MG63 (cell line): Measurements from ENCODE around the gene OR51I1. TPM values are rescaled to one million over a fixed set of nuclear protein-coding genes. Genes with fewer than 3 reads are reported as not detected.

ENCODE experiments used
- DNase-seq: peaks from one replicate; pipeline ENCODE4 v3.0.0-alpha.2; 2020
- H3K27me3 ChIP-seq: fragments of 250-450 bp; sonication (Bioruptor Pico); 2 replicates; pipeline ENCODE4 v1.5.1; 2020; ENCODE audit warnings: mild to moderate bottlenecking, moderate library complexity
- H3K36me3 ChIP-seq: fragments of 250-450 bp; sonication (Bioruptor Pico); 2 replicates; pipeline ENCODE4 v1.5.1; 2020; ENCODE audit warnings: mild to moderate bottlenecking, moderate library complexity
- H3K4me3 ChIP-seq: fragments of 250-450 bp; sonication (Bioruptor Pico); 2 replicates; pipeline ENCODE4 v1.5.1; 2020; ENCODE audit warnings: mild to moderate bottlenecking, moderate library complexity
- H3K9me3 ChIP-seq: fragments of 250-450 bp; sonication (Bioruptor Pico); 2 replicates; pipeline ENCODE4 v1.5.1; 2020; ENCODE audit warnings: mild to moderate bottlenecking, moderate library complexity
- total RNA-seq: library from RNA; depleted of rRNA; stranded (reverse); fragments of >200 nt; shearing (Covaris generic); gene quantifications from 2 replicates; pipeline ENCODE4 v1.2.3, GENCODE V29; 2014; ENCODE audit warnings: low replicate concordance; rRNA removed

The OR51I1 gene
- not detected in 2 replicates for total RNA-seq

DNA sequence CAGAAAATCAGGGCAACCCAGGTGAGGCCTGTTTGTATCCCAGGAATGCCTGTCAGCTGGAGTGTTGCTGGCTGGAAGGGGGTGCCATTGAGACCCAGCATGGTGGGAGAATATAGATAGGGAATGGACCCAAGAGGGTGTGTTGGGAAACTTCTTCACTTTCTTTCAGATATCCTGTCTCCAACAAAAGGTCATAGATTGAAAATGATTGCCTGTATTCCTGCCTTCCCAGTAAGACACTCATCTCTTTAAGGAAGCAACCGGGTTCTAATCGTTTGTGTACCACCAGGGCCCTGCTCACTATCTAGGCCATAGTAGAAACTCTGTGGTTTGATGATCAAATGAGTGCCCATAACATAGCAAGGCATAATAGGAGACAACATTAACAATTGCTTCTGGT lies at the start of gene OR51I1:
Gene OR51I1, minus strand, starts transcription at position 101 of the 400 bp plus-strand sequence. Its CDS starts 0 bp downstream, at position 101.
- no peak within 1 kb of the TSS for H3K4me3 ChIP-seq
- no peak for DNase-seq
- no peaks in the 10 kb centered on the region for H3K9me3 ChIP-seq
- peaks cover 3% of the 10 kb centered on the region; the same call in 1 of the 2 replicates for H3K27me3 ChIP-seq
- no peaks in the 10 kb centered on the region for H3K36me3 ChIP-seq

- no peaks in the 10 kb centered on the region for H3K9me3 ChIP-seq
- H3K27me3 ChIP-seq = no peaks in the 10 kb centered on the region
- H3K4me3 ChIP-seq = no peak overlapping the region
- no peaks in the 10 kb centered on the region for H3K36me3 ChIP-seq
- no peak for DNase-seq
Observed at GRCh38 chr11:5489576-5490357, 48.5 kb upstream of the OR51I1 start.

- Histone ChIP-seq H3K4me3 (no peak overlapping the region), H3K27me3 (no peaks in the 10 kb centered on the region), H3K9me3 (no peaks in the 10 kb centered on the region), H3K36me3 (no peaks in the 10 kb centered on the region)
- no peak for DNase-seq
Observed at GRCh38 chr11:5488798-5489399, 47.6 kb upstream of the OR51I1 start.

- no peak within 1 kb of the TSS for H3K4me3 ChIP-seq
- H3K9me3 ChIP-seq = no peaks in the 10 kb centered on the region
- H3K27me3 ChIP-seq = no peaks in the 10 kb centered on the region
- no peak for DNase-seq
- no peaks in the 10 kb centered on the region for H3K36me3 ChIP-seq
Observed at GRCh38 chr11:5488385-5488784, 47.1 kb upstream of the OR51I1 start, which contains the start of gene OR52D1. TSS of gene OR52D1 (plus strand) at chr11:5488685. CDS start at chr11:5488707, 22 bp downstream.

DNA sequence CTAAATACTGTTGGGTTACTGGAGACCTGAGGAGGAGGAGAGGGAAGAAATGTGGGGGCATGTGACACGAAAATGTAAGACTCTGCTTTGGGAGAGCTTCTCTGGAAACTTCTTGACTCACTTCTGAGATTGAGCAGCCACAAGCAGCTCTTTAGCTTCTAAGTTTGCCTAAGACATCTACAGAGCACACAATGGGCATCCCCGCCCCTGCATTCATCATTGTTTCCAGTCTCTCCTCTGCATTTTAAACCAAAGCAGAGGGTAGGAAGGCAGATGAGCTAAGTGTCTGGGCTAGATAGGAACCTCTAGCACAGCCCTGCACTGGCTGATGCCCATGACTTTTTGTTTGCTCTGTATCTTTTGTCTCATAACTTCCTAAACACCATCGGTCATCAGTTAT lies 45.1 kb upstream of the OR51I1 start:
- no peak for DNase-seq
- H3K9me3 ChIP-seq = no peaks in the 10 kb centered on the region
- H3K27me3 ChIP-seq = no peaks in the 10 kb centered on the region
- no peaks in the 10 kb centered on the region for H3K36me3 ChIP-seq
- no peak overlapping the region for H3K4me3 ChIP-seq

- no peak overlapping the region for H3K4me3 ChIP-seq
- no peaks in the 10 kb centered on the region for H3K36me3 ChIP-seq
Observed at GRCh38 chr11:5486003-5486402, 44.7 kb upstream of the OR51I1 start.

GRCh38 chr11:5476186-5476819 lies 35.0 kb upstream of the OR51I1 start:
- peaks cover 11% of the 10 kb centered on the region for H3K27me3 ChIP-seq
- DNase-seq = peak; percentile 5
- H3K36me3 ChIP-seq = no peaks in the 10 kb centered on the region
- no peaks in the 10 kb centered on the region for H3K9me3 ChIP-seq
- no peak overlapping the region for H3K4me3 ChIP-seq

More at GRCh38 chr11:5486003-5486402, 44.7 kb upstream of the OR51I1 start:
- H3K27me3 ChIP-seq = no peaks in the 10 kb centered on the region
- DNase-seq = no peak
- H3K9me3 ChIP-seq = no peaks in the 10 kb centered on the region

DNA sequence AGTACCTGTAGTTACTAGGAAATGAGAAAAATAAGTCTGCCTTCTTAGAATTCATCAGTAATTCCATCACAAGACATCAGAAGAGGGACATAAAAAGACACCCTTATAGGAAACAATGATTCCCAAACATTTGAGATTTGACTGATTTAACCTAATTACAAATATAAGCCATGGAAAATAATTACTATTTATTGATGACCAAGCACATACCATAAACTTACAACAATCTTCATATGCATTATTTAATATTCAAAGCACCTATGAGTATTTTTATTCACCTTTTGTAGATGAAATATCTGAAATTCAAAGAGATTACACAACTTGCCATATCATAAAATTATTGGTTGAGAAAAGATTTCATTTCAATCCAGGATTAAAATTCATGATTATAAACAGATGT lies 32.6 kb upstream of the OR51I1 start:
- peaks cover 11% of the 10 kb centered on the region for H3K27me3 ChIP-seq
- no peaks in the 10 kb centered on the region for H3K9me3 ChIP-seq
- H3K4me3 ChIP-seq = no peak overlapping the region
- no peak for DNase-seq
- no peaks in the 10 kb centered on the region for H3K36me3 ChIP-seq

GRCh38 chr11:5467527-5467926 lies 26.2 kb upstream of the OR51I1 start:
- DNase-seq = no peak
- H3K27me3 ChIP-seq = peaks cover 1% of the 10 kb centered on the region; the same call in 1 of the 2 replicates
- no peaks in the 10 kb centered on the region for H3K9me3 ChIP-seq
- H3K36me3 ChIP-seq = no peaks in the 10 kb centered on the region
- no peak overlapping the region for H3K4me3 ChIP-seq

DNA sequence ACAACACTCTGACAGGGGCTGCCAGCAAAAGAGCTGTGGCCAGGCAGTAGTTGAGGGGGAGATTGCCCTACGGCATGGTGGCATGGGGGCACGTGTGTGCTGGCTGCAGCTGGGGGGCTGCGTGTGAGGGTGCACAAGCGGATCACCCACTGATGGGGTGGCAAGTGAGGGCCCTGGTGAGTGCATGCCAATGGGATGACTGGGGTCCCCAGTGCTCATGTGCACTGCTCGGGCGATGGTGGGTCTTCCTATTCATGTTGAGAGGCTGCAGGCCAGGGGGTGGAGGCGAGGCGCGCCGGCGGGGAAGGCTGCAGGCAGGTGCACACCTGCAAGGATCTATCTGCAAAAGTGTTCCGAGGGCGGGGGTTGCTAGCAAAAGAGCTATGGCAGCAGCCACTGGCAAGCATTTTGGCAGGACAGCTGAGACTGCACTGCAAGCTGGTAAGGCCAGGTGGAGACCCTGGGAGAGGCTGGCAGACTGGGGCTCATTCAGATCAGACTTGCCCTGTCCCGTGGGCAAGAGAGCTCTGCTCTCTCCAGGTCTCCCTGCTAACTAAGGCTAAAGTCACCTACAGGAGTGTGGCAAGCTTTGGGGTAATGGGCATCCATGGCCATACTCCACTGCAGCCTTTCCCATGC lies 19.8 kb upstream of the OR51I1 start:
- no peaks in the 10 kb centered on the region for H3K9me3 ChIP-seq
- no peak overlapping the region for H3K4me3 ChIP-seq
- H3K36me3 ChIP-seq = no peaks in the 10 kb centered on the region
- no peaks in the 10 kb centered on the region for H3K27me3 ChIP-seq
- no peak for DNase-seq

DNA sequence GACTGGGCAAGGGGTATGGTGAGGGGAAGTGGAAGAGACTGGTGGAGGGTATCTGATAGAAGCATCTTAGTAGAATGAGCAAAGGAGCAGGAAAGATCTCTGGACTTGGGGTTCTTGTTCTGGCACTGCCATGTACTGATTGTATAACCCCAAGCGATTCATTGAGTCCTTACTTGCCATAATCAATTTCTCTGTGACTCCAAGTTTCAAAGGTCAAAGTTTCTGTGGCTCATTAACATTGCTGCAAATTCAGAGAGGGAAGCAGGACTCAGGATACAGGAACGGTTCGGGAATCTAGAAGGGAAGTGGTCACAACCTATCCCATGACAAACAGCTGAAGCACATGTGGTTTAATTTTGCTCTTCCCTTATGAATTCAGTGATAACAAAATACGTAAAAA lies 8.1 kb upstream of the OR51I1 start:
- no peaks in the 10 kb centered on the region for H3K9me3 ChIP-seq
- no peaks in the 10 kb centered on the region for H3K27me3 ChIP-seq
- H3K36me3 ChIP-seq = no peaks in the 10 kb centered on the region
- no peak overlapping the region for H3K4me3 ChIP-seq
- DNase-seq = no peak

DNA sequence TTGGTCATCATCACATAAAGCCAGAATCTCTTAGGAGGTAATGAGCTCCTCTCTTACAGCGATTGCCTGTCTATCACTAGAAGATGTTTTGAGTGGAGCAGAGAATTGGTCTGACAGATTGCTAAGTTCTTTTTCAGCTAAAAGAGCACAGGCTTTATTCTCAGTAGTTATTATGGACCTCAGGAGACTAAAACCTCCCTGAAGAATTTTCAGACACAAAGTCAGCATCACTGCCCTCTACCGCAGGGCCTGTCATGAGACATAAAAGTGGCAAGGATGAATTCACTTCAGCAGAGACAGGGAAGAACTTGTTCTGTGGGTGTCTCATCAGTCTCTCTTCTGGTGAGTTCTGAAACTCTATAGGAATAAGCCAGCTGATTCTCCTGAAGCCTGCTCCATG lies 7.7 kb upstream of the OR51I1 start, which contains the start of gene OR51I2:
Gene OR51I2, plus strand, starts transcription at position 301 of the 400 bp plus-strand sequence. CDS start 4,166 bp downstream, outside the sequence.
- Histone ChIP-seq H3K36me3 (no peaks in the 10 kb centered on the region), H3K9me3 (no peaks in the 10 kb centered on the region), H3K4me3 (no peak within 1 kb of the TSS), H3K27me3 (no peaks in the 10 kb centered on the region)
- no peak for DNase-seq

- Histone ChIP-seq H3K27me3 (peaks cover 3% of the 10 kb centered on the region; the same call in 1 of the 2 replicates), H3K4me3 (no peak overlapping the region), H3K36me3 (no peaks in the 10 kb centered on the region), H3K9me3 (no peaks in the 10 kb centered on the region)
- no peak for DNase-seq
Observed at GRCh38 chr11:5443835-5444393, 2.6 kb upstream of the OR51I1 start.

DNA sequence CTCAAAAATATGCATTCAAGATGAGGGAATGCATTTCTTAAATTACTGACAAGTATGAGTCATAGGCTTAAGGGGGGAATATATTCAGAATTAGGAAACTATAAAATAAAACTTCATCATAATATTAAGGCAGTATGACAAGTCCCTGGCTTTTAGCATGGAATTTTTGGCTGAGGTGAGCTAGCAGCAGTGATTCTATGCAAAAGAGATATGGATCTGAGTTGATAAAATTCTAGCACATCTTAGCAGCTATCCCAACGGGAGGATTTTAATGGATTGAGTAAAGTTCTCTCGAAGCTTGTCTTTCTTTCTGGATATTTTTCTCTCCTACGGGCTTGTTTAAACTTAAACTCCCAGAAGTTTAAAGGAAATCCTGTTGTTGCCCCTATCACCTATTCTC lies 18.2 kb downstream of the OR51I1 start:
- peaks cover 20% of the 10 kb centered on the region for H3K27me3 ChIP-seq
- no peaks in the 10 kb centered on the region for H3K36me3 ChIP-seq
- H3K4me3 ChIP-seq = no peak overlapping the region
- DNase-seq = no peak
- H3K9me3 ChIP-seq = no peaks in the 10 kb centered on the region

- peaks cover 17% of the 10 kb centered on the region for H3K27me3 ChIP-seq
- no peak for DNase-seq
- H3K4me3 ChIP-seq = no peak within 1 kb of the TSS
- H3K36me3 ChIP-seq = no peaks in the 10 kb centered on the region
- H3K9me3 ChIP-seq = no peaks in the 10 kb centered on the region
Observed at GRCh38 chr11:5421811-5422210, 19.5 kb downstream of the OR51I1 start, which contains the start of gene OR51Q1. TSS of gene OR51Q1 (plus strand) at chr11:5422111. CDS start at chr11:5422201, 90 bp downstream.

DNA sequence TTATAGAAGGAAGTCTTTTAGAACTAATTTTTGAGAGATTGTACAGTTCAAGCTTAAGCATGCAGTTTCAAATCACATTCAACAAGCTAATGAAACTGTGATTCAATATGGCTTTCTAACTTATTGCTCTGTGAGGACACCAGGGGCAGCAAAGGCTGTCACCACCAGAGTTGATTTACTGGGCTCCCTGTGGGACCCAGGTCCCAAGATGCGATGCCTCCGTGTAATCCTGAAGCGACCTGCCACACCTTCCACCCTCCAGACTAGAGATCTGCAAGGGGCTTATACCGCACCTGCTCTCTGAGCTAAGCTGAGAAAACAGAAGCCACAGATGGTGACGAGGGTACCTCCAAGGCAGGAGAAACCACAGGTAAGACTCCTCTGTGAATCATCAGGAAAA lies 20.3 kb downstream of the OR51I1 start:
- H3K4me3 ChIP-seq = no peak overlapping the region
- DNase-seq = no peak

More for the DNA sequence above, 20.3 kb downstream of the OR51I1 start:
- H3K36me3 ChIP-seq = no peaks in the 10 kb centered on the region
- no peaks in the 10 kb centered on the region for H3K9me3 ChIP-seq
- H3K27me3 ChIP-seq = peaks cover 10% of the 10 kb centered on the region
